HepG2 (cell line): Measurements from ENCODE around the gene ARHGEF40. TPM values are rescaled to one million over a fixed set of nuclear protein-coding genes. Genes with fewer than 3 reads are reported as not detected.
A peak's percentile ranks its signal among the peaks of the same experiment; 100 is the strongest.

Experiments
- AGO2 ChIP-seq: fragments of 200-400 bp; formaldehyde crosslinking; optimal IDR thresholded peaks from 2 replicates; pipeline ENCODE3; 2017; ENCODE audit warnings: mild to moderate bottlenecking, low read depth, low read length, moderate library complexity
- FOSL1 ChIP-seq: sonication (generic); formaldehyde crosslinking; IDR thresholded peaks from 2 replicates; pipeline ENCODE4 v1.9.0; 2021; ENCODE audit warnings: missing genetic modification reagents, borderline replicate concordance
- HNRNPUL1 ChIP-seq: fragments of 200-400 bp; formaldehyde crosslinking; IDR thresholded peaks from 2 replicates; pipeline ENCODE4 v1.6.1; 2017; ENCODE audit warnings: low read depth, mild to moderate bottlenecking, low read length, moderate library complexity
- PAWR ChIP-seq: sonication (generic); formaldehyde crosslinking; IDR thresholded peaks from 2 replicates; pipeline ENCODE4 v1.4.0; 2020; ENCODE audit warnings: missing genetic modification reagents, mild to moderate bottlenecking, borderline replicate concordance
- PHF21A ChIP-seq: sonication (generic); formaldehyde crosslinking; IDR thresholded peaks from 2 replicates; pipeline ENCODE4 v1.5.0; 2020; ENCODE audit warnings: mild to moderate bottlenecking, missing genetic modification reagents
- RERE ChIP-seq: IDR thresholded peaks from 2 replicates; pipeline ENCODE4 v1.6.1; 2016; ENCODE audit warnings: low read depth, missing genetic modification reagents, missing compliant biosample characterization
- SP4 ChIP-seq: sonication (generic); formaldehyde crosslinking; IDR thresholded peaks from 2 replicates; pipeline ENCODE4 v1.8.1; 2023; ENCODE audit warnings: mild to moderate bottlenecking, missing genetic modification reagents
- SP5 ChIP-seq: IDR thresholded peaks from 2 replicates; pipeline ENCODE4 v1.6.1; 2016; ENCODE audit warnings: low read depth, borderline replicate concordance
- ZNF598 ChIP-seq: sonication (generic); formaldehyde crosslinking; IDR thresholded peaks from 2 replicates; pipeline ENCODE4 v1.5.1; 2020; ENCODE audit warnings: mild to moderate bottlenecking, missing genetic modification reagents, borderline replicate concordance
- ZNF629 ChIP-seq: sonication (generic); formaldehyde crosslinking; conservative IDR thresholded peaks from 2 replicates; pipeline ENCODE4 v1.5.0; 2020; ENCODE audit warnings: missing genetic modification reagents
- ZNF670 ChIP-seq: sonication (generic); formaldehyde crosslinking; IDR thresholded peaks from 2 replicates; pipeline ENCODE4 v1.8.0; 2022; ENCODE audit warnings: mild to moderate bottlenecking, missing genetic modification reagents, borderline replicate concordance
- ZNF841 ChIP-seq: sonication (generic); formaldehyde crosslinking; IDR thresholded peaks from 2 replicates; pipeline ENCODE4 v1.8.1; 2023; ENCODE audit warnings: missing genetic modification reagents, borderline replicate concordance
- ZNF879 ChIP-seq: sonication (generic); formaldehyde crosslinking; IDR thresholded peaks from 2 replicates; pipeline ENCODE4 v1.8.1; 2023; ENCODE audit warnings: missing genetic modification reagents
- polyA plus RNA-seq, 8 experiments: library from polyadenylated mRNA; depleted of rRNA in 3 of 8; stranded (reverse) in 7 of 8; unstranded in 1 of 8; fragments of >200 nt; fragmentation: Illumina TruSeq in 4 of 8; extraction: Trizol in 4 of 8; gene quantifications; 2 replicates each; pipeline versions ENCODE4 v1.2.1 to v1.2.3, GENCODE V29; 2011 to 2016; ENCODE audit warnings: low read depth in 4 of 8, missing spikeins in 1 of 8, mixed read lengths in 1 of 8; ENCODE audit not compliant: insufficient read depth in 1 of 8
- total RNA-seq, 5 experiments: library from RNA; depleted of rRNA; stranded (reverse); fragments of >200 nt; fragmentation: Illumina TruSeq; extraction: Trizol; gene quantifications; 2 replicates each; pipeline ENCODE4 v1.2.3, GENCODE V29; 2016; ENCODE audit warnings: low read depth in 1 of 5
- TF ChIP-seq, protein P1 (sequence below): sonication (generic); formaldehyde crosslinking; IDR thresholded peaks from 2 replicates; pipeline ENCODE4 v1.5.1; 2020; ENCODE audit warnings: mild to moderate bottlenecking, missing genetic modification reagents, moderate library complexity
- TF ChIP-seq, protein P2 (sequence below): sonication (generic); formaldehyde crosslinking; IDR thresholded peaks from 2 replicates; pipeline ENCODE4 v1.5.0; 2020; ENCODE audit warnings: mild to moderate bottlenecking, missing genetic modification reagents, moderate library complexity
- TF ChIP-seq, protein P3 (sequence below): sonication (generic); formaldehyde crosslinking; IDR thresholded peaks from 2 replicates; pipeline ENCODE4 v1.4.0; 2020; ENCODE audit warnings: mild to moderate bottlenecking, missing genetic modification reagents

ARHGEF40 gene
- total and polyA plus RNA-seq, 2 of the 13 experiments (the other 11 are each of a cell fraction or from before 2014, with no cell fraction given) = 28.1 to 78.1 TPM

- TF ChIP-seq, protein P1, sequence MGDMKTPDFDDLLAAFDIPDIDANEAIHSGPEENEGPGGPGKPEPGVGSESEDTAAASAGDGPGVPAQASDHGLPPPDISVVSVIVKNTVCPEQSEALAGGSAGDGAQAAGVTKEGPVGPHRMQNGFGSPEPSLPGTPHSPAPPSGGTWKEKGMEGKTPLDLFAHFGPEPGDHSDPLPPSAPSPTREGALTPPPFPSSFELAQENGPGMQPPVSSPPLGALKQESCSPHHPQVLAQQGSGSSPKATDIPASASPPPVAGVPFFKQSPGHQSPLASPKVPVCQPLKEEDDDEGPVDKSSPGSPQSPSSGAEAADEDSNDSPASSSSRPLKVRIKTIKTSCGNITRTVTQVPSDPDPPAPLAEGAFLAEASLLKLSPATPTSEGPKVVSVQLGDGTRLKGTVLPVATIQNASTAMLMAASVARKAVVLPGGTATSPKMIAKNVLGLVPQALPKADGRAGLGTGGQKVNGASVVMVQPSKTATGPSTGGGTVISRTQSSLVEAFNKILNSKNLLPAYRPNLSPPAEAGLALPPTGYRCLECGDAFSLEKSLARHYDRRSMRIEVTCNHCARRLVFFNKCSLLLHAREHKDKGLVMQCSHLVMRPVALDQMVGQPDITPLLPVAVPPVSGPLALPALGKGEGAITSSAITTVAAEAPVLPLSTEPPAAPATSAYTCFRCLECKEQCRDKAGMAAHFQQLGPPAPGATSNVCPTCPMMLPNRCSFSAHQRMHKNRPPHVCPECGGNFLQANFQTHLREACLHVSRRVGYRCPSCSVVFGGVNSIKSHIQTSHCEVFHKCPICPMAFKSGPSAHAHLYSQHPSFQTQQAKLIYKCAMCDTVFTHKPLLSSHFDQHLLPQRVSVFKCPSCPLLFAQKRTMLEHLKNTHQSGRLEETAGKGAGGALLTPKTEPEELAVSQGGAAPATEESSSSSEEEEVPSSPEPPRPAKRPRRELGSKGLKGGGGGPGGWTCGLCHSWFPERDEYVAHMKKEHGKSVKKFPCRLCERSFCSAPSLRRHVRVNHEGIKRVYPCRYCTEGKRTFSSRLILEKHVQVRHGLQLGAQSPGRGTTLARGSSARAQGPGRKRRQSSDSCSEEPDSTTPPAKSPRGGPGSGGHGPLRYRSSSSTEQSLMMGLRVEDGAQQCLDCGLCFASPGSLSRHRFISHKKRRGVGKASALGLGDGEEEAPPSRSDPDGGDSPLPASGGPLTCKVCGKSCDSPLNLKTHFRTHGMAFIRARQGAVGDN = peak; percentile 73
- TF ChIP-seq PAWR (CRISPR knock-in tag) (0 out of 2 replicates have a peak, but pooled peaks have one; percentile 95), ZNF598 (CRISPR knock-in tag) (peak; percentile 77; the same call in 1 of the 2 replicates), ZNF879 (peak; percentile 75; the same call in 1 of the 2 replicates), ZNF629 (CRISPR knock-in tag) (no peak), SP4 (peak; percentile 39; the same call in 1 of the 2 replicates), ZNF841 (CRISPR knock-in tag) (no peak), HNRNPUL1 (no peak), SP5 (CRISPR knock-in tag) (peak; percentile 41), FOSL1 (no peak), ZNF670 (CRISPR knock-in tag) (peak; percentile 61; the same call in 1 of the 2 replicates), RERE (CRISPR knock-in tag) (no peak), AGO2 (peak; percentile 32), PHF21A (CRISPR knock-in tag) (peak; percentile 77)
- TF ChIP-seq, protein P2, sequence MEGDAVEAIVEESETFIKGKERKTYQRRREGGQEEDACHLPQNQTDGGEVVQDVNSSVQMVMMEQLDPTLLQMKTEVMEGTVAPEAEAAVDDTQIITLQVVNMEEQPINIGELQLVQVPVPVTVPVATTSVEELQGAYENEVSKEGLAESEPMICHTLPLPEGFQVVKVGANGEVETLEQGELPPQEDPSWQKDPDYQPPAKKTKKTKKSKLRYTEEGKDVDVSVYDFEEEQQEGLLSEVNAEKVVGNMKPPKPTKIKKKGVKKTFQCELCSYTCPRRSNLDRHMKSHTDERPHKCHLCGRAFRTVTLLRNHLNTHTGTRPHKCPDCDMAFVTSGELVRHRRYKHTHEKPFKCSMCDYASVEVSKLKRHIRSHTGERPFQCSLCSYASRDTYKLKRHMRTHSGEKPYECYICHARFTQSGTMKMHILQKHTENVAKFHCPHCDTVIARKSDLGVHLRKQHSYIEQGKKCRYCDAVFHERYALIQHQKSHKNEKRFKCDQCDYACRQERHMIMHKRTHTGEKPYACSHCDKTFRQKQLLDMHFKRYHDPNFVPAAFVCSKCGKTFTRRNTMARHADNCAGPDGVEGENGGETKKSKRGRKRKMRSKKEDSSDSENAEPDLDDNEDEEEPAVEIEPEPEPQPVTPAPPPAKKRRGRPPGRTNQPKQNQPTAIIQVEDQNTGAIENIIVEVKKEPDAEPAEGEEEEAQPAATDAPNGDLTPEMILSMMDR (CRISPR knock-in tag) = 0 out of 2 replicates have a peak, but pooled peaks have one; percentile 16
- TF ChIP-seq, protein P3, sequence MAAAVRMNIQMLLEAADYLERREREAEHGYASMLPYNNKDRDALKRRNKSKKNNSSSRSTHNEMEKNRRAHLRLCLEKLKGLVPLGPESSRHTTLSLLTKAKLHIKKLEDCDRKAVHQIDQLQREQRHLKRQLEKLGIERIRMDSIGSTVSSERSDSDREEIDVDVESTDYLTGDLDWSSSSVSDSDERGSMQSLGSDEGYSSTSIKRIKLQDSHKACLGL (CRISPR knock-in tag) = peak; percentile 30
Measured at GRCh38 chr14:21069388-21070082, 569 bp upstream of the ARHGEF40 start (continued).
